ENCODE results near the gene GRB10. TPM values are rescaled to one million over a fixed set of nuclear protein-coding genes. Genes with fewer than 3 reads are reported as not detected.
A peak's percentile ranks its signal among the peaks of the same experiment; 100 is the strongest.

GRB10 gene
- total RNA-seq, 1 donor from 2014 or later: 48.6 TPM

DNA sequence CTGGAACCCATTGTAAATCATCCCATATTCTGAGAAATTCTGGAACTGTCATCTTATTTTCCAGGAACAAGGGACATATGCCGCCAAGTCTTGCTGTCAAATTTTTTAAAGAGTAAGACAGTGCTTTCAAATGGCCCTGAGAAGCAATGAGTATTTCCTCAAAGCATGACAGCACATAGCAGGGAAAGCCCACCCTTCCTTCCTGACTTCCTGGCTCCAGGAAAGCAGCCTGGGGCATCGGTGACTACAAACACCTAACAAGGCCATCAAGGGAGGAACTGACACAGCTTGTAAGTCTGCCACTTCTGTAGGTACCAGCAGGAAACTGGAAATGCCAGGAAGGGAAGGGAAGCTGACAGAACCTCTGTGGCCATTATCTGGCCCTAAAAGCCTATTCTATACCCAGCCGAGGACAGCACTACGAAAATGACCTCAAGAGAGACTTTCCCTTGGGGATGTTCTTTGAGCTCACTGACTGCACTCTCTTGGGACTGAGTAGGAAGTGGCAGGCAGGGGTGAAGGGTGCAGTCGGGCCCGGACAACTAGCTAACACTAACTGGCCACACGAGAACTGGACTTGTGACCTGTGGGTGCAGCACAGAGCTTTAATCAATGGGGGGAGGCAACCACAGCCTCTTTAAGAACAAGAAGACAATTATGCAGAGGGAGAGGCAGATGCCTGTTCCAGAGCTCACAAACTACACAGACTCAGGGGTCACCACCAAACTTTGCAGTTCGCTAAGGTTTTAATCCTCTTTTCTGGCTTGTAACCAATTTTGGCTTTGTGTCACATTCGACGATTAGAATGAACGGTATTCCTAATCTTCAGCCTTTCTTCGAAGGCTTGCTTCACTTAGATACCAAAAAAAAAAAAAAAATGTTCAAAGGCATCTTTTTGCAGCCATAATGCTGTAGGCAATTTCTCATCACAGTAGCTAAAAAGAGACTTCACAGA lies 52.0 kb downstream of the GRB10 start:
- peak in 1 of 2 donors; percentile 56 for DNase-seq (ENCODE audit: extremely low spot score in 2 of 2)
- no peaks in the 10 kb centered on the region for H3K9me3 ChIP-seq
- TF ChIP-seq POLR2AphosphoS5 (IDR thresholded peaks at IDR 0.05; ENCODE audit: insufficient read depth in 1 of 2, low read depth in 1 of 2) (no peak), POLR2A (IDR thresholded peaks at IDR 0.05) (no peak)
- TF ChIP-seq, protein P1, sequence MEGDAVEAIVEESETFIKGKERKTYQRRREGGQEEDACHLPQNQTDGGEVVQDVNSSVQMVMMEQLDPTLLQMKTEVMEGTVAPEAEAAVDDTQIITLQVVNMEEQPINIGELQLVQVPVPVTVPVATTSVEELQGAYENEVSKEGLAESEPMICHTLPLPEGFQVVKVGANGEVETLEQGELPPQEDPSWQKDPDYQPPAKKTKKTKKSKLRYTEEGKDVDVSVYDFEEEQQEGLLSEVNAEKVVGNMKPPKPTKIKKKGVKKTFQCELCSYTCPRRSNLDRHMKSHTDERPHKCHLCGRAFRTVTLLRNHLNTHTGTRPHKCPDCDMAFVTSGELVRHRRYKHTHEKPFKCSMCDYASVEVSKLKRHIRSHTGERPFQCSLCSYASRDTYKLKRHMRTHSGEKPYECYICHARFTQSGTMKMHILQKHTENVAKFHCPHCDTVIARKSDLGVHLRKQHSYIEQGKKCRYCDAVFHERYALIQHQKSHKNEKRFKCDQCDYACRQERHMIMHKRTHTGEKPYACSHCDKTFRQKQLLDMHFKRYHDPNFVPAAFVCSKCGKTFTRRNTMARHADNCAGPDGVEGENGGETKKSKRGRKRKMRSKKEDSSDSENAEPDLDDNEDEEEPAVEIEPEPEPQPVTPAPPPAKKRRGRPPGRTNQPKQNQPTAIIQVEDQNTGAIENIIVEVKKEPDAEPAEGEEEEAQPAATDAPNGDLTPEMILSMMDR (IDR thresholded peaks at IDR 0.05): no peak
- no peak overlapping the region for H3K27ac ChIP-seq
- H3K4me3 ChIP-seq: no peak overlapping the region
- intact Hi-C loops (cut with DNase I): no loop called here
- H3K27me3 ChIP-seq: no peaks in the 10 kb centered on the region
- no peaks in the 10 kb centered on the region for H3K36me3 ChIP-seq
- peaks cover 15% of the 10 kb centered on the region for H3K4me1 ChIP-seq

DNA sequence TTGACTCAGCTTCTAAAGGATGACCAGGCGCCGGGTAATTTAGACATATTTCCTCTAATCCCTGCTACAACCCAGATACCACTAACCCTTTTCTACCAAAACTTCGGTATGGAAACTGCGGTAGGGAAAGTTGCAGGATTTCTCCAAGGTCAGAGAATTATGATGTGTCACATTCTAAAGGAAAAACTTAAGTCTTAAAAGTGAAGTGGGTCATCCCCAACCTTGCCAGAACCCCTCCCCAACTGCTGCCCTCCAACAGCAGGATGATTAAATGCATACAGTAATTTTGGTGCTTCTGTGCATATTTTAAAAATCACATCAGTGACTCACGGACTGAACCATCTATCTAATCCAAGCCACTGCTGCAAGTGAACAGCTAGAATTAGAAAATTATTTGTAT lies 52.7 kb downstream of the GRB10 start:
- Histone ChIP-seq H3K27ac (no peak overlapping the region), H3K9me3 (no peaks in the 10 kb centered on the region), H3K27me3 (no peaks in the 10 kb centered on the region), H3K4me1 (peaks cover 15% of the 10 kb centered on the region), H3K36me3 (no peaks in the 10 kb centered on the region), H3K4me3 (no peak overlapping the region)
- TF ChIP-seq POLR2AphosphoS5 (IDR thresholded peaks at IDR 0.05; ENCODE audit: insufficient read depth in 1 of 2, low read depth in 1 of 2): no peak
- TF ChIP-seq, protein P1 (IDR thresholded peaks at IDR 0.05): no peak
- no peak for TF ChIP-seq POLR2A (IDR thresholded peaks at IDR 0.05)
- intact Hi-C loops (cut with DNase I): no loop called here
- peak in 1 of 2 donors; percentile 34 for DNase-seq (ENCODE audit: extremely low spot score in 2 of 2)

DNA sequence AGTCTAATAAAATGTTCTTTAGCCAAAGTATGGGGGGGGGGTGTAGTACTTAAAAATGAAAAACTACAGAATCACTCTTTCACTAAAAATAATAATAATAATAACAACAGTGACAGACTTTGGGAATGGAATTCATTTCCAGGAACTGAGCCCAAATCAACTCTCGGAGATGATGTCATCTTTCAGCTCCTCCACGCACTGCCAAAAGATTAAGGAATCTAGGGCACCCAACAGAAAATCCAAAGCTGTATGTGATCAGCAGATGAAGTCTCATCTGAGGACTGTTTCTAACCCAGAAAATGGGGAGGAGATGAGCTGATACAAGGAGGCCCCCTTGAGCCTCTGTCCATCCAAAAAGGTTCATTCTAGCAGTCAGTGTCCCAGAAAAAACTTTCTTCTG lies 54.5 kb downstream of the GRB10 start:
- no peak for DNase-seq (ENCODE audit: extremely low spot score in 2 of 2)
- no peaks in the 10 kb centered on the region for H3K27me3 ChIP-seq
- TF ChIP-seq POLR2AphosphoS5 (IDR thresholded peaks at IDR 0.05; ENCODE audit: insufficient read depth in 1 of 2, low read depth in 1 of 2) (no peak), POLR2A (IDR thresholded peaks at IDR 0.05) (no peak)
- TF ChIP-seq, protein P1 (IDR thresholded peaks at IDR 0.05): no peak
- H3K27ac ChIP-seq: no peak overlapping the region
- intact Hi-C loops (cut with DNase I): no loop called here
- H3K4me1 ChIP-seq: peaks cover 15% of the 10 kb centered on the region
- no peaks in the 10 kb centered on the region for H3K9me3 ChIP-seq
- no peak overlapping the region for H3K4me3 ChIP-seq
- no peaks in the 10 kb centered on the region for H3K36me3 ChIP-seq

DNA sequence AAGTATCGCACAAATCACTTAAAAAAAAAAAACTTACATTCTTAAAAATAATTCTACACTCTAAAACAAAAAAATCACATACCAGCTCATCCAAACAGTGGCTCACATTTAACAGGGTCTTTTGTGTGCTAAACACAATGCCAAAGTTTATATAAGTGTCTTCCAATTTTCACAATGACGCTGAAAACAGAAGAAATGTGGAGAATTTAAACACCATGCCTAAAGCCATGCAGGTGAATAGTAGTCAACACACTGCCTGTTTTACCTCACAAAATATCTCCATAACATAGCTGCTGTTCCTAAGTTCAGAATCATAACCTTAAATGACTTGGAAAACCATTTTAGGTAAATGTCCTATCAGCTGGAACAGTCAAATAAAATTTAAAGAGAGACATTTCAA lies 55.0 kb downstream of the GRB10 start:
- Histone ChIP-seq H3K9me3 (no peaks in the 10 kb centered on the region), H3K4me1 (peaks cover 15% of the 10 kb centered on the region), H3K4me3 (no peak overlapping the region), H3K27me3 (no peaks in the 10 kb centered on the region), H3K27ac (no peak overlapping the region), H3K36me3 (no peaks in the 10 kb centered on the region)
- TF ChIP-seq POLR2AphosphoS5 (IDR thresholded peaks at IDR 0.05; ENCODE audit: insufficient read depth in 1 of 2, low read depth in 1 of 2): no peak
- TF ChIP-seq POLR2A (IDR thresholded peaks at IDR 0.05): no peak
- TF ChIP-seq, protein P1 (IDR thresholded peaks at IDR 0.05): no peak
- DNase-seq (ENCODE audit: extremely low spot score in 2 of 2): no peak
- intact Hi-C loops (cut with DNase I): no loop called here

DNA sequence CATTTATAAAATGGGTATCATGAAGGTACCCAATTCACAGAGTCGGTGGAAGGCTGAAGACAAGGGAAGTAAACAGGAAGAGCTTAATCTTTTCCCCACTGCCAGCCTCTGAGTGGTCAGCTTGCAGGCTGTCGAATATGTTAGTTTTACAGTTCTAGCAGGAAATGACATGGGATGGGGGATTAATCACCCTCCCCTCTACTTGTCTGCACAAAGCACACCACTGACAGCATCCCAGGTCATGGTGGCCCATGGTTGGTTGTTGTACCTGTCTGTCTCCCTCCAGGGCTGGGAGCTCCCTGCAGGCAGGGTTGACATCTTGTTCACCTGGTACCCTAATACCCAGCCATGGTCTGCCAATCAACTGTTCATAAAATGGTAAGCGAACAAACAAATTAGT lies 55.6 kb downstream of the GRB10 start:
- Histone ChIP-seq H3K9me3 (no peaks in the 10 kb centered on the region), H3K36me3 (no peaks in the 10 kb centered on the region), H3K27ac (no peak overlapping the region), H3K4me3 (no peak overlapping the region), H3K4me1 (peaks cover 15% of the 10 kb centered on the region), H3K27me3 (no peaks in the 10 kb centered on the region)
- intact Hi-C loops (cut with DNase I): no loop called here
- no peak for DNase-seq (ENCODE audit: extremely low spot score in 2 of 2)
- no peak for TF ChIP-seq POLR2A (IDR thresholded peaks at IDR 0.05)
- no peak for TF ChIP-seq POLR2AphosphoS5 (IDR thresholded peaks at IDR 0.05; ENCODE audit: insufficient read depth in 1 of 2, low read depth in 1 of 2)
- TF ChIP-seq, protein P1 (IDR thresholded peaks at IDR 0.05): no peak
